ENCODE results near the gene TCF12.

Gene TCF12

GRCh38 chr15:57159767-57160166 is 241.3 kb downstream of the TCF12 start:
- TF ChIP-seq, protein P1, sequence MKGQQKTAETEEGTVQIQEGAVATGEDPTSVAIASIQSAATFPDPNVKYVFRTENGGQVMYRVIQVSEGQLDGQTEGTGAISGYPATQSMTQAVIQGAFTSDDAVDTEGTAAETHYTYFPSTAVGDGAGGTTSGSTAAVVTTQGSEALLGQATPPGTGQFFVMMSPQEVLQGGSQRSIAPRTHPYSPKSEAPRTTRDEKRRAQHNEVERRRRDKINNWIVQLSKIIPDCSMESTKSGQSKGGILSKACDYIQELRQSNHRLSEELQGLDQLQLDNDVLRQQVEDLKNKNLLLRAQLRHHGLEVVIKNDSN (IDR thresholded peaks at IDR 0.05) = no peak

DNA sequence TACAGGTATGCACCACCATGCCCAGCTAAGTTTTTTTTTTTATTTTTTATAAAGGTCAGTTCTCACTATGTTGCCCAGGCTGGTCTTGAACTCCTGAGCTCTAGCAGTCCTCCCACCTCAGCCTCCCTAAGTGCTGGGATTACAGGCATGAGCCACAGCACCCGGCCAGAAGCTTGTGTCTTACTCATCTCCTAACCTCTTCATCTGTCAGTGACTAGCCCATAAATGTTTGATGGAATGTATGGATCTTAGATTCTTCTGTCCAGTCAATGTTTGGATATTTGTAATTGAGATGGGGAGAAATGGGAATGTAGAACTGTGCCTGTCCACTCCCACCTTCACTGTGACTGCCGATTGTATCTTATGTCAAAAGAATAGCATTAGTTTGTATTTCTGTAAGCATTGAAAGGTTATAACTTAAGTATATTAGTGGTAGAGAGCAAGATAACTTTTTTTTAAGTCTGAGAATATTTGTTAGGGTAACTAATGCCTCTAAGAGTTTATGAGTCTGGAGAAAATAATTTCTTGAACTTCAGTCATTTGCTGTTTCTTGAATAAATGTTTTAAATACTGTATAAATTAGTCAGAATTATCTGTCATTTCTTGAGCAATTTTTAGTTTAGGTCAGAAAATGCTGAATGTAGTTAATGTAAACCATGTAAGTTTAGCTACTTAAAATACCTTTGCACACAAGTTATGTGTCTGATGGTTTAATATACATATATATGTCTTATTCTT is 242.5 kb downstream of the TCF12 start:
- no peak for TF ChIP-seq TCF12 (IDR thresholded peaks at IDR 0.05; ENCODE audit: low read depth)
- no peak for TF ChIP-seq ZBTB7A (IDR thresholded peaks at IDR 0.05; ENCODE audit: low read depth)
- TF ChIP-seq, protein P1 (IDR thresholded peaks at IDR 0.05) = no peak
- no peak for TF ChIP-seq YY1 (IDR thresholded peaks at IDR 0.05; ENCODE audit: low read depth)
- no peak for TF ChIP-seq EGR1 (IDR thresholded peaks at IDR 0.05)
- no peak for TF ChIP-seq CEBPB (IDR thresholded peaks at IDR 0.05)
- TF ChIP-seq RAD21 (IDR thresholded peaks at IDR 0.05; ENCODE audit: low read depth) = no peak
- TF ChIP-seq, protein P2, sequence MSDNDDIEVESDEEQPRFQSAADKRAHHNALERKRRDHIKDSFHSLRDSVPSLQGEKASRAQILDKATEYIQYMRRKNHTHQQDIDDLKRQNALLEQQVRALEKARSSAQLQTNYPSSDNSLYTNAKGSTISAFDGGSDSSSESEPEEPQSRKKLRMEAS (IDR thresholded peaks at IDR 0.05) = no peak
- TF ChIP-seq CREB1 (IDR thresholded peaks at IDR 0.05; ENCODE audit: low read depth) = no peak
- TF ChIP-seq, protein P3, sequence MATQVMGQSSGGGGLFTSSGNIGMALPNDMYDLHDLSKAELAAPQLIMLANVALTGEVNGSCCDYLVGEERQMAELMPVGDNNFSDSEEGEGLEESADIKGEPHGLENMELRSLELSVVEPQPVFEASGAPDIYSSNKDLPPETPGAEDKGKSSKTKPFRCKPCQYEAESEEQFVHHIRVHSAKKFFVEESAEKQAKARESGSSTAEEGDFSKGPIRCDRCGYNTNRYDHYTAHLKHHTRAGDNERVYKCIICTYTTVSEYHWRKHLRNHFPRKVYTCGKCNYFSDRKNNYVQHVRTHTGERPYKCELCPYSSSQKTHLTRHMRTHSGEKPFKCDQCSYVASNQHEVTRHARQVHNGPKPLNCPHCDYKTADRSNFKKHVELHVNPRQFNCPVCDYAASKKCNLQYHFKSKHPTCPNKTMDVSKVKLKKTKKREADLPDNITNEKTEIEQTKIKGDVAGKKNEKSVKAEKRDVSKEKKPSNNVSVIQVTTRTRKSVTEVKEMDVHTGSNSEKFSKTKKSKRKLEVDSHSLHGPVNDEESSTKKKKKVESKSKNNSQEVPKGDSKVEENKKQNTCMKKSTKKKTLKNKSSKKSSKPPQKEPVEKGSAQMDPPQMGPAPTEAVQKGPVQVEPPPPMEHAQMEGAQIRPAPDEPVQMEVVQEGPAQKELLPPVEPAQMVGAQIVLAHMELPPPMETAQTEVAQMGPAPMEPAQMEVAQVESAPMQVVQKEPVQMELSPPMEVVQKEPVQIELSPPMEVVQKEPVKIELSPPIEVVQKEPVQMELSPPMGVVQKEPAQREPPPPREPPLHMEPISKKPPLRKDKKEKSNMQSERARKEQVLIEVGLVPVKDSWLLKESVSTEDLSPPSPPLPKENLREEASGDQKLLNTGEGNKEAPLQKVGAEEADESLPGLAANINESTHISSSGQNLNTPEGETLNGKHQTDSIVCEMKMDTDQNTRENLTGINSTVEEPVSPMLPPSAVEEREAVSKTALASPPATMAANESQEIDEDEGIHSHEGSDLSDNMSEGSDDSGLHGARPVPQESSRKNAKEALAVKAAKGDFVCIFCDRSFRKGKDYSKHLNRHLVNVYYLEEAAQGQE (IDR thresholded peaks at IDR 0.05; ENCODE audit: low read depth) = no peak
- no peak for TF ChIP-seq EP300 (IDR thresholded peaks at IDR 0.05; ENCODE audit: borderline replicate concordance)
- TF ChIP-seq FOXM1 (IDR thresholded peaks at IDR 0.05; ENCODE audit: borderline replicate concordance, low read depth) = no peak
- no peak for TF ChIP-seq TAF1 (IDR thresholded peaks at IDR 0.05; ENCODE audit: low read depth)

DNA sequence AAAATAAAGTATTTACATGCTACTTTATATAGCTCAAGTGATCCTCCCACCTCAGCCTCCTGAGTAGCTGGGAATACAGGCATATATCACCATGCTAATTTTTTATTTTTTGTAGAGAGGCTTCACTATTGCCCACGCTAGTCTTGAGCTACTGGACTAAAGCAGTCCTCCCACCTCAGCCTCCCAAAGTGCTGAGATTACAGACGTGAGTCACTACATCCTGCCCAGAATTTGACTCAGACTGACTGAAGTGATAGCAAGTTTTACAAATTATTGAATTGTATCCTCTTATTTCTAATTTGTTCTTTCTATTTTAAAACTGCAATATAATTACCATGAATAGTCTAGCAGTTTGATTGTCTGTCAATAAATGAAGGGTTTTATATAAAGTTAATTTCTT is 247.5 kb downstream of the TCF12 start:
- TF ChIP-seq ZBTB7A (IDR thresholded peaks at IDR 0.05; ENCODE audit: low read depth) (no peak), TEAD4 (IDR thresholded peaks at IDR 0.05) (no peak), CEBPB (IDR thresholded peaks at IDR 0.05) (no peak), TAF1 (IDR thresholded peaks at IDR 0.05; ENCODE audit: low read depth) (no peak), TCF12 (IDR thresholded peaks at IDR 0.05; ENCODE audit: low read depth) (no peak), YY1 (IDR thresholded peaks at IDR 0.05; ENCODE audit: low read depth) (no peak), EGR1 (IDR thresholded peaks at IDR 0.05) (no peak), RAD21 (IDR thresholded peaks at IDR 0.05; ENCODE audit: low read depth) (no peak), NFIC (IDR thresholded peaks at IDR 0.05) (no peak), EP300 (IDR thresholded peaks at IDR 0.05; ENCODE audit: borderline replicate concordance) (no peak), FOXM1 (IDR thresholded peaks at IDR 0.05; ENCODE audit: borderline replicate concordance, low read depth) (no peak), CREB1 (IDR thresholded peaks at IDR 0.05; ENCODE audit: low read depth) (no peak)
- TF ChIP-seq, protein P1 (IDR thresholded peaks at IDR 0.05) = no peak
- TF ChIP-seq, protein P3 (IDR thresholded peaks at IDR 0.05; ENCODE audit: low read depth) = no peak
- TF ChIP-seq, protein P2 (IDR thresholded peaks at IDR 0.05) = no peak

GRCh38 chr15:57167821-57168395 is 249.5 kb downstream of the TCF12 start:
- no peak for TF ChIP-seq CEBPB (IDR thresholded peaks at IDR 0.05)
- TF ChIP-seq TAF1 (IDR thresholded peaks at IDR 0.05; ENCODE audit: low read depth) = no peak
- TF ChIP-seq EGR1 (IDR thresholded peaks at IDR 0.05) = no peak
- TF ChIP-seq TEAD4 (IDR thresholded peaks at IDR 0.05) = no peak
- no peak for TF ChIP-seq NFIC (IDR thresholded peaks at IDR 0.05)
- TF ChIP-seq, protein P1 (IDR thresholded peaks at IDR 0.05) = no peak
- TF ChIP-seq RAD21 (IDR thresholded peaks at IDR 0.05; ENCODE audit: low read depth) = no peak
- no peak for TF ChIP-seq TCF12 (IDR thresholded peaks at IDR 0.05; ENCODE audit: low read depth)
- no peak for TF ChIP-seq FOXM1 (IDR thresholded peaks at IDR 0.05; ENCODE audit: borderline replicate concordance, low read depth)
- no peak for TF ChIP-seq CREB1 (IDR thresholded peaks at IDR 0.05; ENCODE audit: low read depth)

- TF ChIP-seq EGR1 (IDR thresholded peaks at IDR 0.05) = no peak
- no peak for TF ChIP-seq CREB1 (IDR thresholded peaks at IDR 0.05; ENCODE audit: low read depth)
- no peak for TF ChIP-seq TCF12 (IDR thresholded peaks at IDR 0.05; ENCODE audit: low read depth)
- no peak for TF ChIP-seq CEBPB (IDR thresholded peaks at IDR 0.05)
- TF ChIP-seq, protein P1 (IDR thresholded peaks at IDR 0.05) = no peak
- no peak for TF ChIP-seq RAD21 (IDR thresholded peaks at IDR 0.05; ENCODE audit: low read depth)
These were observed 251.2 kb downstream of the TCF12 start for GRCh38 chr15:57169643-57170042.
